ENCODE results near the gene DDI1. TPM values are rescaled to one million over a fixed set of nuclear protein-coding genes. Genes with fewer than 3 reads are reported as not detected.

DDI1 gene
- total RNA-seq, 2 donors from 2014 or later, result not detected

DNA sequence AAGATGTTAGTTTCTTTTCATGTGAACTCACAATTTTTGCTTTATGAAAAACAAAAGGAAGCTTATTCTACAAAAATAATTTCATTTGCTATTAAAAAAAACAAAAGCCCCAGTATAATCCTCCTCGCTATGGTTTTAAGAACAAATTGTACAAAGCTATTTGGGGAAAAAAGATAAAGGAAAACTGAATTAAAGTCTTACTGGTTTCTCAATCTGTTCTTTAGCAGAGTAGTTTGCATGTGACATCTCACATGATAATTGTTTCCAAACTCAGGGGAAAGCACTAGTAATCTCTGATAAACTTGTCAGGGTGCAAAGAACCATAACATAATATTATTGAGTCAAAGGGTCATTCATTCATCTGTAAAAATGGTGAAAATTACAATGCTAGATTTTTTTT, 2.9 kb upstream of the DDI1 start:
- Histone ChIP-seq H3K36me3 (replicated peaks in 1 of 2; ENCODE audit: insufficient read depth in 1 of 2, low read depth in 2 of 2) (no peaks in the 10 kb centered on the region), H3K4me1 (peaks cover 10% of the 10 kb centered on the region), H3K9me3 (no peaks in the 10 kb centered on the region), H3K27ac (no peak overlapping the region), H3K27me3 (no peaks in the 10 kb centered on the region), H3K4me3 (no peak overlapping the region)
- WGBS, 2 donors, result 84 to 88% methylated on average over 1 of the region's 1 CpG
- intact Hi-C loops (cut with DNase I), result no loop called here
- DNase-seq (no peak), ATAC-seq (no peak)
- TF ChIP-seq, protein P1, sequence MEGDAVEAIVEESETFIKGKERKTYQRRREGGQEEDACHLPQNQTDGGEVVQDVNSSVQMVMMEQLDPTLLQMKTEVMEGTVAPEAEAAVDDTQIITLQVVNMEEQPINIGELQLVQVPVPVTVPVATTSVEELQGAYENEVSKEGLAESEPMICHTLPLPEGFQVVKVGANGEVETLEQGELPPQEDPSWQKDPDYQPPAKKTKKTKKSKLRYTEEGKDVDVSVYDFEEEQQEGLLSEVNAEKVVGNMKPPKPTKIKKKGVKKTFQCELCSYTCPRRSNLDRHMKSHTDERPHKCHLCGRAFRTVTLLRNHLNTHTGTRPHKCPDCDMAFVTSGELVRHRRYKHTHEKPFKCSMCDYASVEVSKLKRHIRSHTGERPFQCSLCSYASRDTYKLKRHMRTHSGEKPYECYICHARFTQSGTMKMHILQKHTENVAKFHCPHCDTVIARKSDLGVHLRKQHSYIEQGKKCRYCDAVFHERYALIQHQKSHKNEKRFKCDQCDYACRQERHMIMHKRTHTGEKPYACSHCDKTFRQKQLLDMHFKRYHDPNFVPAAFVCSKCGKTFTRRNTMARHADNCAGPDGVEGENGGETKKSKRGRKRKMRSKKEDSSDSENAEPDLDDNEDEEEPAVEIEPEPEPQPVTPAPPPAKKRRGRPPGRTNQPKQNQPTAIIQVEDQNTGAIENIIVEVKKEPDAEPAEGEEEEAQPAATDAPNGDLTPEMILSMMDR (IDR thresholded peaks at IDR 0.05), result no peak
- no peak for TF ChIP-seq POLR2A (IDR thresholded peaks at IDR 0.05)

DNA sequence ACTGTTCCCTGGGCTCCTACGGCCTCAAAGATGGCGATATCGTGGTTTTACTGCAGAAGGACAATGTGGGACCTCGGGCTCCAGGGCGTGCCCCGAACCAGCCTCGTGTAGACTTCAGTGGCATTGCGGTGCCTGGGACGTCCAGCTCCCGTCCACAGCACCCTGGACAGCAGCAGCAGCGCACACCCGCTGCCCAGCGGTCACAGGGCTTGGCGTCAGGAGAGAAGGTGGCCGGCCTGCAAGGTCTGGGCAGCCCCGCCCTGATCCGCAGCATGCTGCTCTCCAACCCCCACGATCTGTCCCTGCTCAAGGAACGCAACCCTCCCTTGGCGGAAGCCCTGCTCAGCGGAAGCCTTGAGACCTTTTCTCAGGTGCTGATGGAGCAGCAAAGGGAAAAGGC, 555 bp downstream of the DDI1 start:
- Histone ChIP-seq H3K4me3 (no peak overlapping the region), H3K4me1 (peaks cover 6% of the 10 kb centered on the region), H3K9me3 (no peaks in the 10 kb centered on the region), H3K27me3 (no peaks in the 10 kb centered on the region), H3K27ac (no peak overlapping the region), H3K36me3 (replicated peaks in 1 of 2; ENCODE audit: insufficient read depth in 1 of 2, low read depth in 2 of 2) (no peaks in the 10 kb centered on the region)
- WGBS, 2 donors, result 96 to 100% methylated on average over 2 to 21 of the region's 21 CpGs
- TF ChIP-seq, protein P1 (IDR thresholded peaks at IDR 0.05), result no peak
- TF ChIP-seq POLR2A (IDR thresholded peaks at IDR 0.05), result no peak
- ATAC-seq (no peak), DNase-seq (no peak)
- intact Hi-C loops (cut with DNase I), result no loop called here

DNA sequence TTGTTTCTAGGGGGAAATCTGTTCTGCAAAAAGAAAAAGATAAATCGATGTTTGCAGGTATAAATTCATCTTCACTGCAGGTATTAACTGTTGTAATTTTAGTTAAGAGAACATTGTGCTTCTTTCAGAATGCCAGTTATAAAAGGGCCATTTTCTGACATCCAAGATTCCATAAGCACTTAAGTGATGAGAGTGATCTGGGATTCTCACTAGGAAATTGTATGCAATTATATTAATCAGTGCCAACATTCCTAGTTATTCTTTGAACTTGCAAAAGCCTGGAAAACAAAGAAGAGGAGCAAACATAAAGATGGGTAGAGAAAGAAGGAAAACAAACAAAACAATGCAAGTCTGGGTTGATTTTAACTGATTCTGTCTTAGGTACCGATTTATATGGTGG, 5.4 kb downstream of the DDI1 start:
- no peaks in the 10 kb centered on the region for H3K9me3 ChIP-seq
- DNase-seq, result no peak
- TF ChIP-seq POLR2A (IDR thresholded peaks at IDR 0.05), result no peak
- TF ChIP-seq, protein P1 (IDR thresholded peaks at IDR 0.05), result no peak
- no peak overlapping the region for H3K27ac ChIP-seq
- H3K4me3 ChIP-seq, result no peak overlapping the region
- H3K36me3 ChIP-seq (replicated peaks in 1 of 2; ENCODE audit: insufficient read depth in 1 of 2, low read depth in 2 of 2), result no peaks in the 10 kb centered on the region
- intact Hi-C loops (cut with DNase I), result no loop called here
- H3K4me1 ChIP-seq, result peaks cover 9% of the 10 kb centered on the region
- ATAC-seq, result no peak
- no peaks in the 10 kb centered on the region for H3K27me3 ChIP-seq
- WGBS, 2 donors, result 89 to 95% methylated on average over 2 of the region's 2 CpGs

DNA sequence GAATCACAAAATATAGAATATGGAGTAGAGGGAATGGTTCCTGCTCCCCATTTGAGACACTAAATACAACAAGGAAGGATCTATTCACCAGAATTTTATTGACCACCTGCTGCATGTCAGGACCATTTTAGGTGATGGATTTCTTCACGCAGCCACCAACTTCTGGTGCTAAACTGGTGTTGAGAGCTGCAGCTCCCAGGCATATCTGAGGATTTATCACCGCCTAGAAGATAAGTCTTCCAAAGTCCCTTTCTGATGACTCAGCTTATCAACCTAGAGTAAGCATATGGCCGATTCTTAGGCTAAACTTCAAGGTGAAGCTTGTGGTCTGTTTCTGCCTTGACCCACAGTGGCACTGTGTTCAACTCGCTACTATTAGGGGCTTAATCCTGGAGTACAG, 6.7 kb downstream of the DDI1 start:
- no peak for DNase-seq
- WGBS, 2 donors, result 45 to 55% methylated on average over 4 of the region's 4 CpGs
- H3K36me3 ChIP-seq (replicated peaks in 1 of 2; ENCODE audit: insufficient read depth in 1 of 2, low read depth in 2 of 2), result no peaks in the 10 kb centered on the region
- H3K4me3 ChIP-seq, result no peak overlapping the region
- no peaks in the 10 kb centered on the region for H3K27me3 ChIP-seq
- intact Hi-C loops (cut with DNase I), result no loop called here
- H3K4me1 ChIP-seq, result peaks cover 9% of the 10 kb centered on the region
- H3K27ac ChIP-seq, result no peak overlapping the region
- no peak for ATAC-seq
- H3K9me3 ChIP-seq, result no peaks in the 10 kb centered on the region
- TF ChIP-seq, protein P1 (IDR thresholded peaks at IDR 0.05), result no peak
- no peak for TF ChIP-seq POLR2A (IDR thresholded peaks at IDR 0.05)

DNA sequence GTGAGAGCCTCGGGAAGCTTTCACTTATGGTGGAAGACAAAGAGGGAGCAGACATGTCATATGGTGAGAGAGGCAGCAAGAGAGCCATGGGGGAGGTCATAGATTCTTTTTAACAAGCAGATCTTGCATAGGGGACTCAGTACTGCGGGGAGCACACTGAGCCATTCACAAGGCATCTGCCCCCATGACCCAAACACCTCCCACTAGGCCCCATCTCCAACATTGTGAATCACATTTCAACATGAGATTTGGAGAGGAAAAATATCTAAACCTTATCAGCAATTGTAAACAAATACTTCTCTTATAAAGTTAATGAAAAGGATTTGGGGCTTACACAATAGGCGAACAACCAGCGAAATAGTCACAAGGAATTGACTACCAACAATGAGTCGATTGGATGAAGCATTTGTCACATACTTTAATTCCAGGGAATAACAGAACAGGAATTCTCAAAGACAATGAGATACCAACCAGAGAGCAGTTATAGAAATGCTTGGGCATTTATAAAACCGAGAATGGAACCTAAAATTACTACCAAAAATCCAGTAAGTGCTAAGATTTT, 7.3 kb downstream of the DDI1 start:
- no peak overlapping the region for H3K4me3 ChIP-seq
- TF ChIP-seq, protein P1 (IDR thresholded peaks at IDR 0.05), result no peak
- TF ChIP-seq POLR2A (IDR thresholded peaks at IDR 0.05), result no peak
- H3K9me3 ChIP-seq, result no peaks in the 10 kb centered on the region
- H3K27me3 ChIP-seq, result no peaks in the 10 kb centered on the region
- no peak for ATAC-seq
- H3K4me1 ChIP-seq, result peaks cover 9% of the 10 kb centered on the region
- H3K36me3 ChIP-seq (replicated peaks in 1 of 2; ENCODE audit: insufficient read depth in 1 of 2, low read depth in 2 of 2), result no peaks in the 10 kb centered on the region
- H3K27ac ChIP-seq, result no peak overlapping the region
- 77 to 78% methylated on average over 6 of the region's 6 CpGs for WGBS, 2 donors
- no peak for DNase-seq
- intact Hi-C loops (cut with DNase I), result no loop called here
